NCI-H1930 (cell line): ENCODE data around the gene MAP4K3.
A peak's percentile ranks its signal among the peaks of the same experiment; 100 is the strongest.

ENCODE experiments used
- DNase-seq, 2 experiments: peaks; one replicate each; lab custom pipeline; 2025; lab: John Stamatoyannopoulos, UW

MAP4K3 gene

DNA sequence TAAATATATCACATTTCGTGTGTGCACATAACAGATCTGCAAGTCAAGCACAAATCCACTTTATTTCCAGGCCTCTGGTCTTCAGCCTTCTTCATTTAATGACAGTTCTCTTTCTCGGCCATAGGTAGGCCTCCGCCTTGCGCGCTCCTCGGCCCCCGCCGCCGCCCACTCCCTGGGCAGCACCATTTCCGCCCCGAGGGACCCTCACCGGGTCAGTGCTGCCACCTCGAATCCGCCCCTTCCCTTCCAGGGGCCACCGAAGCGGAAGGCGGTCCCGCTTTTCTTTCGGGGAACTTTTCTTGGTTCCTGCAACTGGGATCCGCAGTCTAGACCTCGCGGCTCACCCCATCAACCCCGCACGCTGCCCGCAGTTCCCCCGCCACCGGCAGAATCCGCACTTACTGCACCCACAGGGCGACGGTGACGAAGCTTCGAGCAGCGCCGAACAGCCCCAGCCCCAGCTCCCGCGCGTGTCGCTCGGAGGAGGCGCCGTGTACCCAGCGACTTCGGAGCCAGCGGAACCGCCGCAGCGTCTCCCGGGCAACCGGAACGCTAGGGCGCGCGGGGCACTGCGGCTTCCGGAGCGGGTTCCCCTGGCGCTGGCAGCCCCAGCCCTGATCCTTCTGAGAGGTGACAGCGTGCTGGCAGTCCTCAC, 193.5 kb downstream of the MAP4K3 start, which contains the start of gene CDKL4:
Gene CDKL4 (minus strand): TSS at position 502 of the 655 bp plus-strand sequence.
- DNase-seq = no peak

- no peak for DNase-seq
These were observed 195.5 kb downstream of the MAP4K3 start for GRCh38 chr2:39241588-39241987.

DNA sequence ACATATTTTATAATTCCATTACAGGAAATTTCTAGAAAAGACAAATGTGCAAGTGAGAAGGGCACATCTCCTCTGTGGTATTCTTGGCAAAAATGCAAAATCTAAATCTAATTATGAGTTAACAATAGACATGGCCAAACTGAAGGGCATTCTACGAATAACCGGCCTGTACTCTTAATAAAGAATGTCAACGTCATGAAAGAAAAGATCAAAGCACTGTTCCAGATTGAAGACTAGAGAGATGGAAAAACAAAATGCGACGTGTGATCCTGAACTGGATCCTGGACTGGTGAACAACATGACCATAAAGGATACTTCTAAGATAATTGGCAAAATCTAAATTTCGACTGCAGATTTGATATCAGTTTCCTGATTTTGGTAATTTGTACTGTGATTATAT, 196.3 kb downstream of the MAP4K3 start:
- DNase-seq = no peak

- DNase-seq = no peak
These were observed 202.3 kb downstream of the MAP4K3 start for GRCh38 chr2:39234754-39235153.

GRCh38 chr2:39232141-39232540, 204.9 kb downstream of the MAP4K3 start:
- DNase-seq = no peak

DNA sequence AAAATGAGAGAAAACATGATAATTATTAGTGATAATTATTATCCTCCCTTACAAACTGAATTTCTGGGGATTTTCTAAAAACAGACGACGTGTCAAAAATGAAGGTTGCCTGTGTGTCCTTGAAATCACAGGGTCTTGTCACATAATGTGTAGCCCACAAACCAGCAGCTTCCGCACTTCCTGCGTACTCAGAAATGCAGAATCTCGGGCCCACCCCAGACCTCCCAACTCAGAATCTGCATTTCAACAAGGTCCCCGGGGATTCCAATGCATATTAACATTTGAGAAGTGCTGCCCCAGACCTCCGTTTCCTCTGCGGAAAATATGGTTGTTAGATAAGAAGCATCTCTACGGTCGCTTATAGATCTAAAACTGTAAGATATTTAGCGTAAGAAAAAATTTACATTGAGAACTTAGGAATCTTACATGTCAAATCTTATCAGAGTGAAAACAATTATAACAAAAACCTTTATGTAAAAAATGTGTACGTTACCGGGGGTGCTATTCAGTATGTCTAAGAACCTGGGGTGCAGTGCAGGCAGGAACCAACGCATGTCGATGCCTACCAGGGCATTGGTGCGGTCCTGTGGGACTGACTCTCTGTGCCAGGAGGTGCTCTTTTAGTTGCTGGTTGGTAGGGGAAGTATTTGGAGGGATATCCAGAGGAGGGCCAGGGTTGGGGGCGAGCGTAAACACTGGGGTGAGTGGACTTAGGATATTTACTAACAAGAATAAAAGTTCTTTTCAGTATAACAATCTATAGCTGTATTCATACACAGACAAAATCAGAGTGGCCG, 208.5 kb downstream of the MAP4K3 start:
- DNase-seq = no peak

GRCh38 chr2:39227628-39228412, 209.3 kb downstream of the MAP4K3 start:
- DNase-seq = peak; percentile 41 to 60

DNA sequence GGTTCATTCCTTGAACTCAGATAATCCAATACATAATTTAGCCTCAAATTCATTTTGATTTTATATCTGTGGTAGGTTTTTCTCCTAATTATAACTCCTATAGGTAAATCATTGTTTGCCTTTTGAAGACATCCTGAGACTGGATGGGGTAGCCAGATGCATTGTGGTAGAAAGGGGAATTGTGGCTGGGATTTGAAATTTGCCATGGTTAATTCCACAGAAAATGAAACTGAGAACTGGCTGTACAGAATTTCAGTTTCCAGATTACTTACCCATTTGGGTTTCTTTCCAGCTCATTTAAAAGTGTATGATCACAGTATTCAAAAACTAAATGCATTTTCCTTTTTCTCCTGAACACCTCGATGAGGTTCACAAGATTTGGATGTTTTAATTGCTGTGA, 211.5 kb downstream of the MAP4K3 start:
- no peak for DNase-seq

DNA sequence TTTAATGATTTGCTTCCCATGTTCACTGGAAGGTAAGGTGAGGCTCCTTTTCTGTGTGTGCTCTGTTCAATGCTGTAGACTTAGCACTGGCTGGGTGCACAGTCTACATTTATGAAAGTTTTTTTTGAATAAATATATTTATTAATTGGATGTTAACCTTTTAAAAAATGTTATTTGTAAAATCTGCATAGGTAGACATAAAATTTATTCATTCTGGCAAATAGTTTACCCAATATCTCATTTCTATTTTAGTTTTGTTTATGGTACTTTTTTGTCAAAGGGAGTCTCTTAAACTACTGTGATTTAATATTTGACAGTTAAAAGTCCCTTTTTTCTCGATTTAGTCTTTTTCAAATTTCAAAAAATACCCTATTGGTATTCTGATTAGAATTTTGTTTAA, 213.2 kb downstream of the MAP4K3 start:
- DNase-seq = no peak

DNA sequence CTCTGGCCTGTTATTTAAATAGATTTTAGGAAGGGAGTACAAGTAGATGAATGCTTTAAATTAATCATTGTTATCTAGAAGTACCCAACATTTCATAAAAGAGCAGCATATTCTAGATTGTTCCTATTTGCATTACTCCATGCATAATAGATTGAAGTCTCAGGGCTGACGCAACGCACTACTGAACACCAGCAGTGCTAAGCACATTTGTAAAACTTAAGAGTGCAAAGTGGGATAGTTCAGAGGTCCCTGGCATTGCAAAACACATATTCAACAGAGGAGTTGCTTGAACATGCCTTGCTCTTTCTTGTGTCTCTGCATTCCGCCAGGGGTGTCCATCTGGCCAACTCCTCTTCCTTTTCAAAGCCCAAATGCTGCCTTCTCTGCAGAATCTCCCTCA, 215.6 kb downstream of the MAP4K3 start:
- DNase-seq = no peak

GRCh38 chr2:39220136-39220535, 216.9 kb downstream of the MAP4K3 start:
- no peak for DNase-seq

DNA sequence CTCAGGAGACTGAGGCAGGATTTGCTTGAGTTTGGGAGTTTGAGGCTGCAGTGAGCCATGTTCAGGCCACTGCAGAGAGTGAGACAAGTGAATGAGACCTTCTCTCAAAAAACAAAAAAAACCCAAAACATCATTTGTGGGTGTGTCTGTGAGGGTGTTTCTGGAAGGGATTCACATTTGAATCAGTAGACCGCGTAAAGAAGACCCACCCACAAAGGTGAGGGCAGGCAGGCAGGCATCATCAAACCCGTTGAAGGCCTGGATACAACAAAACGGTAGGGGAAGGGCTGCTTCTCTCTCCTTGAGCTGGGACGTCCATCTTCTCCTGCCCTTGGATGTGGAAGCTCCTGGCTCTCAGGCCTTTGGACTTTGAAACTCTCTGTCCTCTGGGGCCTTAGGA, 218.7 kb downstream of the MAP4K3 start:
- DNase-seq = no peak

DNA sequence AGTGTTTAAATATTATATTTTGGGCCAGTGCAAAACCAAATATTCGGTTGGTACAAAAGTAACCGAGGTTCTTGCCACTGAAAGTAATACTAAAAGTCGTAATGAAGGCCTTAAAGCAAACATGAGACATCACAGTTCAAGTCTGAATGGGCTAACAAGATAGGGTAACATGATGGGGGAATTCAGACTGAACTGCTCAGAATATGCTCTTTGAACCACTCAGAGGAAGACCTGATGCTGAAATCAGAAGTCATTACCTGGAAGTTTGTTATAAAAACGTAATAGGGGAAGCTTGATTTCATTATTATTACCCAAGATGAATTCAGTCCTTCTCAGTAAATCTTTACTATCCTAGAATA, 219.9 kb downstream of the MAP4K3 start:
- DNase-seq = no peak

GRCh38 chr2:39216346-39217191, 220.5 kb downstream of the MAP4K3 start:
- no peak for DNase-seq

GRCh38 chr2:39215545-39215944, 221.5 kb downstream of the MAP4K3 start:
- no peak for DNase-seq

GRCh38 chr2:39213015-39213414, 224.1 kb downstream of the MAP4K3 start:
- no peak for DNase-seq

- DNase-seq = no peak
These were observed 226.2 kb downstream of the MAP4K3 start for GRCh38 chr2:39210846-39211245.

DNA sequence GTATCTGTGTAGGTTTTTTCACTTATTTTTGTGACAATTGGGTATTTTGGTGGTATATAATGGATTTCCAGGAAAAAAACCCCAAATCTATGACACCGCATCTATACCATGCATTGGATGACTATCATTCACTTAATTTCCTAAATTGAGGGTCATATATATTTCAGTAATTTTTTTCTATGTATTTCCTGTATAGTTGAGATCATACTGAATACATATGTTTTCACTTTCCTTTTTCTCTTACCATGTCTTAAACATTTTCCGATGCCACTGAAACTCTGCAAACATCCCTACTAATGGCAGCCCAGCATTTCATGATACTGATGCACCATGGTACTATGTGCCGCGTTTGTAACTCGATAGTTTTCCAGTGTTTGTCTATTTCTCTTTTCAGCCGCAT, 233.7 kb downstream of the MAP4K3 start:
- DNase-seq = no peak

GRCh38 chr2:39202639-39203369, 234.3 kb downstream of the MAP4K3 start:
- DNase-seq = no peak
